GM21390 (cell line): ENCODE measurements around the gene POLN.

Source experiments
- ATAC-seq: cut with Tn5 transposase; IDR thresholded peaks from one replicate; pipeline ENCODE4 v1.9.1; 2021; ENCODE audit not compliant: unreplicated experiment

POLN gene

DNA sequence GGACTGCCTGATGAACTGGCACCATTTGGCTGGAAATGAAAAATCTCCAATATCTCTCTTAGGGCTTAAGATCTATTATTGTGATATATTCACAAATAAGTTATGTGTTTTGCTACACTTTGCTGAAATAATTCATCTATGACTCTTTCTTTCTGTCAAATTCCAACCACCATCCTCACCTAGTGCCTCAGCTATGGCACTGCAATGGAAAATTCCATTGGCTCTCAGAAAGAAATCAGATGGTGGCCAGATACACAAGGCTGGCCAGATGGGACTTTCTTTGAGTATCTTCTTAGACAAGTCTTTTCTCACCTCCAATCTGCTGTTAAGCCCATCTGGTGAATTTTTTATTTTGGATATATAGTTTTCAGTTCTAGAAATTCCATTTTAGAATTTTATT is 154.8 kb downstream of the POLN start:
- ATAC-seq, result no peak

DNA sequence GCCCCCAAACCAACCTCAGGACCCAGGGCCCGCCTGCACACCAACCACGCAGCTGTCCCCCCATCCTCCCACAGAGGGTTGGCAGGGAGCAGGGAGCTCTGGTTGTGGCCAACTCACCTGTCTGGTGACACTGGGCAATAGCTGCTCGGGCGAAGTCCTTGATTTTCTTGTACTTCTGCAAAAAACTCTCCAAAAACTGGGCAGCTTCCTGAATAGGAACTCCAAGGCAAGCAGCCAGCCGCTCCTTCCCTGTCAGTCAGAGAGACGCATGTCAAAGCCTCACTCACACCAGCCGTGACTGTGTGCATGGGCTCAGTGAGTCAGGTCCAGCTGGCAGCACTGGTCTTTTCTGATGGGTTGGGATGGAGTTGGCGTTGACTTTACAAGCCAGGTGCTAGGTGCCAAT is 156.4 kb downstream of the POLN start:
- no peak for ATAC-seq

GRCh38 chr4:2084316-2084715 is 157.6 kb downstream of the POLN start:
- ATAC-seq, result no peak

GRCh38 chr4:2083826-2084160 is 158.1 kb downstream of the POLN start:
- ATAC-seq, result no peak

GRCh38 chr4:2083116-2083825 is 158.7 kb downstream of the POLN start:
- no peak for ATAC-seq

GRCh38 chr4:2082627-2083026 is 159.3 kb downstream of the POLN start:
- no peak for ATAC-seq

DNA sequence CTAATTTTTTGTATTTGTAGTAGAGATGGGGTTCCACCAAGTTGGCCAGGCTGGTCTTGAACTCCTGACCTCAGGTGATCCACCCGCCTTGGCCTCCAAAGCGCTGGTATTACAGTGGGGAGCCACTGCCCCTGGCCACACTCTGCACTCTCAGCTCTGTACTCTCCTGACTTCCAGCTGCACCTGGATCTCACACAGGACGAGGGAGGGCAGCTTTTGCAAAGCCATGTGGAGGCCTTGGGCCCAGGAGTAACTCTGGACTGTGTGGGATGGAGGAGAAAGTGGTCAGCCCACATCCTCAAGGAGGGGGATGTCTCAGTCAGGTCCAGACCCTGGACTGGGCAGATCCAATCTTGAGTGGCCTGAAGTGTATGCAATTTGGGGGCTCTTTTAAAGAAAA is 159.8 kb downstream of the POLN start:
- ATAC-seq, result no peak

DNA sequence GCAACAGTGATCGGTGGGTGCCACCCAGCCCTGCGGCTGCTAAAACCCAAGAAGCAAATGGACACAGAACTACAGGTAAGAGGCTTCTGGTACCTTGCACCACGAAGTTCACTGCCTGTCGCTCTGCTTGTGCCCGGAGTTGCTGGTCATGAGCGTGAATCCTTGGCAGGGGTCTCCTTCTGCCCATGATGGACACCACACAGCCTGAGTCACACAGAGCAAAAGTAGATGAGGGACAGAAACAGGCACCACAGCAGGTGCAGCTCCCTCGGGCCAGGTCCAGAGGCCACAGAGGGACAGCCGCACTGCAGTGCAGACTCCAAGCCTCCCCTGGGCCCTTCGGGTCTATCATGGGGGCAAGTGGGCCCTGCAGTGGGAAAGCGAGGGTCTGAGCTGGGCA is 160.4 kb downstream of the POLN start:
- no peak for ATAC-seq

DNA sequence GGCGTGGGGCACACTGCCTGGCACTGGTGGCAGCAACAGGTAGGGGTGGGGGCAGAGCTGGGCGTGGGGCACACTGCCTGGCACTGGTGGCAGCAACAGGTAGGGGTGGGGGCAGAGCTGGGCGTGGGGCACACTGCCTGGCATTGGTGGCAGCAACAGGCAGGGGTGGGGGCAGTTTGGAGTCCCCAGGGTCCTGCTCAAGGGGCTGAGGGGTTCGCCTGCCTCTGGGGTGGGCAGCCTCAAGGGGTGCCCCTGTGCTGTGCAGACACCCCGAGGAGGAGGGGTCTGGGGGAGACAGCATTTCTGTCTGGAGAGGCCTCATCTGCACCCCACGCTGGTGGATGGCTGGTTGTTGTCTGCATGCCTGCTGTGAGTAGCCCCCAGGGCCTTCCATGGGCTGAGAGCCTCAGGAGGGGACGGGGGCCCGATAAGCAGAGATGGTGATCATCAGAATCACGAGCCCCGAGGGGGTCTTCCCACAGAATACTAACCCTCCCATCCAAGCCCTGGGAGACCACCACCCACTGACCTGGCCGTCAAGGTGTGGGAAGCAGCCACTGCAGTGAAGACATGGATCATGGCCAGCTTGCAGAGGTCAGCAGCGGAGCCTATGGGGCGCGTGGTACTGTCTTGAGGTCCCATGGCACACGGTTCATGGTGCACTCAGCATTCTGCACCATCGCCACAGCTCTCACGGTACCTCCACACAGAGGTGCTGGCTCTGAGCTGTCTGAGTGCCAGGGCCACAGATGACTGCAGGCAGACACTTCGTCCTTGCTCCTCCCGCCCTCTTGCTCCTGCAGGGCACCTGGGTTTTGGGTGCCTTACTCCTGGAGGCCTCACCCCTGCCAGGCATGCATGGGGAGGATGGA is 161.3 kb downstream of the POLN start:
- ATAC-seq, result no peak

- no peak for ATAC-seq
Measured at GRCh38 chr4:2079926-2080325, 162.0 kb downstream of the POLN start.

DNA sequence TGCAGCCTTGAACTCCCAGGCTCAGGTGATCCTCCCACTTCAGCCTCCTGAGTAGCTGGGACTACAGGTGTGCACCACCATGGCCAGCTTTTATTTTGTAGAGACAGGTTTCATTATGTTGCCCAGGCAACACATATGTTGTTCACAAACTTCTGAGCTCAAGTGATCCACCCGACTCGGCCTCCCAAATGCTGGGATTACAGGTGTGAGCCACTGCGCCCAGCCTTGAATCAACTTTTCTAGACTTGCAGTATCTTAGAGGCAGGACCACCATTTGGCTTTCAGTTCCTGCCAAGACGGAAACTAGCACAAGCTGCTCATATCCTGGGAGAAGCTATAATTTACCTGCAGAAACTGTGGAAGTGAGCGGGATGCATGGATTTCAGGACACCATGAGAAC is 162.9 kb downstream of the POLN start:
- ATAC-seq, result no peak

- no peak for ATAC-seq
Measured at GRCh38 chr4:2078584-2078983, 163.3 kb downstream of the POLN start.

DNA sequence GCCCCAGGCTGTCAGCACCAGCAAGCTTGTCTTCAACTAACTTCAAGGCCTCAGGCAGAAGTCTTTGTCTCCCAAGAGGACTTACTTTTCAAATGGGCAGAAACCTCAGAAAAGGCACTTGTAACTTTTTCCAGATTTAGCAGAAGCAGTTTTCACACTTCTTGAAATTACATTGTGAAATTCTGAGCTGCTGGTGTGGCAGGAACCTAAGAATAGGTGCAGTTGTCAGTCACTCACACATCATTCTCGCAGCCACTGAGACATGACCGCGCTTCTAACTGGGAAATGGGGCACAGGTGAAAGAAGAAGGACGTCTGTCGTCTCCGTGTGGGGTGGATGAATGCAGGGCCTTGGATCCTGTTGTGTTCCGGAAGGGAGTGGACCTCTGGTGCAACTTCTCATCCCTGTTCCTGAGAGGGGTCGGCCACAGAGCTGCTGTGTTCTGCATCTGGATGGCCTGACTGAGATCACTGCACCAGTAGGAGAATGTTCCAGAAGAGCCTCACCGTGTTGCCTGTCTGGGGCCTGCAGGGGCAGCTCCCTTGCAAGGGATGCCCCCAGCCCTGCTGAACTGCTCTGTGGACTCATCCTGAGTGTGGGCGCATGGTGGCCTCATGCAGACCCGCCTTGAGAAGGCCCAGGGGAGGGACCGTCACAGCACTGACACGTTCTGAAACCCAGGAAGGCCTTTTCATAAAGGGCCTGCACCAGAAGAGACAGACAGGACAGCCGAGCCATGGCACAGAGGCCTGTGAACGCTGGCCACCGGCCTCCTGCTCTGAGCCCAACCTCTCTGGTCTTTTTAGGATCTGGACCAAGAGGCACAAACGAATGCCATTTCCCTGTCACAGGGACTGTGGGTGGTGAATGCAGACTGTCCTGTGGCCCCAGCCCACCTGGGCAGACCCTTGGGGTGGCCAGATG is 164.1 kb downstream of the POLN start:
- ATAC-seq, result no peak

- no peak for ATAC-seq
Measured at GRCh38 chr4:2076908-2077536, 164.9 kb downstream of the POLN start.

- ATAC-seq, result no peak
Measured at GRCh38 chr4:2075987-2076907, 165.7 kb downstream of the POLN start.

DNA sequence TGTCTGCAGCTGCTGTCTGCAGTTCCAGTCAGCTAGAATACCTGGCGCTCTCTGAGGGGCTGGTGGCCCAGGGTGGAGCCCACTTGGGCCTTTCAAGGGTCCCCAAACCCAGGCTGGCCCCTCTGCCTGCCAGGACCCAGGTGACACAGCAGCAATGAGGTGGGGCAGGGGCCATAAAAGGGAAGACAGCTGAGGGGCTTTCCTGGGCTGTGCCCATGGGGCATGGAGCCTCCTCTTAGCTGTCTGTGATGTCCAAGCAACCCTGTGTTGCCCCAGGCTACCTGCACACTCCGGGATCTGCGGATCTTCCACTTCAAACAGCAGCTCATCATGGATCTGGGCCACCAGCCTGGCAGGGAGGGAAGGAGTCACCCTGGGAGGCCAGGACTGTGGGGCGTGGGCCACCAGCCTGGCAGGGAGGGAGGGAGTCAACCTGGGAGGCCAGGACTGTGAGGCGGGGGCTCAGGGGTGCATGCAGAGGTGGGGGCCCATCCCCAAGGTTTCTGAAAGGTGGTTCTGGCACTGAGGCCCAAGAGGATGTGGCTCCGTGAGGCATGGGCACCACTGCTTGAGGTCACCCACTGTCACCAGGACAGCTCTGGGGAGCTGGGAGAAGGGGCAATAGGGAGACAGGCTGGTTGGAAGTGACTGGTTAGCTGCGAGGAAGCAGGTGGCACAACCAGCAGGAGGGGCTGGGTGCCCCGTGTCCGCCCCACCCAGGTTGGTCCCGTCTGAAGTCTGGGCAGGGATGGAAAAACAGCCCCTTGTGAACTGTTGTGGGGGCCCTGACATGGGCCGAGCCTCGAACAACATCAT is 166.5 kb downstream of the POLN start:
- ATAC-seq, result no peak

GRCh38 chr4:2074588-2074987 is 167.3 kb downstream of the POLN start:
- ATAC-seq, result no peak

- ATAC-seq, result no peak
Measured at GRCh38 chr4:2073808-2074481, 168.0 kb downstream of the POLN start.
